ENCODE results near the gene SHF. TPM values are rescaled to one million over a fixed set of nuclear protein-coding genes. Genes with fewer than 3 reads are reported as not detected.

The SHF gene
- total RNA-seq, 1 experiment from 2014 or later = 21.7 TPM

DNA sequence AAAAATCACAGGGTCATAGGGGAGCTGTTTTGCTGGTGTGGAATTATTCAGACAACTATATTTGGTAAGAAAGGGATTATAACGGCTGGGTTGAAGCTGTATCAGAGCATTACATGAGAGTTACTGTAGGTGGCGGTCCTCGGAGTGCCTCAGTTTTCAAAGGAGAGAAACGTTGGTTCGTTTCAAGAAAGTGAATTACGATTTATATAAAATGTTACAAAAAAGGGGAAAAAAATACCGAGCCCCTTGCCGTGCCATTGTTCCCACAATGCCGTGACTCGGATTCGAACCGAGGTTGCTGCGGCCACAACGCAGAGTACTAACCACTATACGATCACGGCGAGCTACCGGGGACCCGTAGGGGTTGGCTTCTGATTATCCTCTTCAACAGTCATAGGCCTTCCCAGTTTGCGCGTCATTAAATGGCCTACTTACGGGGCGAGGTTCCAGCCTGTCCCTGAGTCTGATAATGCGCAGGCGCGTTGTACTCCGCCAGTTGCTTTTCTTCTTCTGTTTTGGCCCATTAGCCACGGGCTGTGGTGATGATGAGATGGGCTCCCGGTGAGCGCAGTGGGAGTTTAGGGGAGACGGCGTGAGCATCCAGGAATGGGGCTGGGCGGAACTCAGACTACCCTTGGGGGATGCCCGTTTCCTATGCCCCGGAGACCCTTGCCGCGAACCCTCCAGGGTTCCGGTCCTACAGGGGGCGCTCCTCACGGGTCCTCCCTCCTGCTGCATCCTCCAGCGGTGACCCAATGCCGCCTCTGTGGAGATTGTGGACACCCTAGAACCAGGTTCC lies 10.8 kb upstream of the SHF start:
- peak overlapping the region; percentile 96 for H3K4me2 ChIP-seq (ENCODE audit: insufficient read depth, insufficient read length, low read length)
- peak overlapping the region; percentile 83 for H3K9ac ChIP-seq (ENCODE audit: extremely low read depth, insufficient read length, low read length)

More for the DNA sequence above, 10.8 kb upstream of the SHF start:
- Histone ChIP-seq H2AFZ (ENCODE audit: low read length) (peak overlapping the region; percentile 99), H2BK12ac (ENCODE audit: insufficient read length, low read depth, low read length) (no peak overlapping the region), H2AK5ac (ENCODE audit: insufficient read length, low read length) (no peak overlapping the region), H3T11ph (ENCODE audit: low read length) (no peak overlapping the region), H2BK15ac (ENCODE audit: low read depth, low read length) (no peak overlapping the region), H2BK5ac (ENCODE audit: insufficient read length, low read length) (no peak overlapping the region), H3K23ac (ENCODE audit: insufficient read length, low read depth, low read length) (no peak overlapping the region), H3K27ac (ENCODE audit: insufficient read length, low read depth, low read length) (no peak overlapping the region), H3K9me3 (ENCODE audit: control insufficient read depth, low read depth, low read length) (no peaks in the 10 kb centered on the region), H3K4me1 (ENCODE audit: insufficient read depth, low read length) (no peaks in the 10 kb centered on the region; the same call in 1 of the 2 replicates), H3K79me1 (ENCODE audit: insufficient read depth, low read depth, low read length, poor library complexity, severe bottlenecking) (no peaks in the 10 kb centered on the region), H4K91ac (ENCODE audit: insufficient read length, low read depth, low read length) (no peak overlapping the region), H3K14ac (ENCODE audit: insufficient read depth, low read length) (no peak overlapping the region; the same call in 1 of the 2 replicates), H2BK120ac (ENCODE audit: low read depth, low read length, poor library complexity, severe bottlenecking) (peak overlapping the region; percentile 77), H3K18ac (ENCODE audit: insufficient read length, low read depth, low read length) (peak overlapping the region; percentile 71), H3K23me2 (ENCODE audit: insufficient read length, low read depth, low read length, poor library complexity, severe bottlenecking) (peaks cover 14% of the 10 kb centered on the region), H3K56ac (ENCODE audit: insufficient read length, low read depth, low read length) (no peak overlapping the region), H4K5ac (ENCODE audit: insufficient read length, low read depth, low read length) (no peak overlapping the region), H3K27me3 (ENCODE audit: insufficient read depth, low read length) (no peaks in the 10 kb centered on the region), H2BK20ac (ENCODE audit: low read depth, low read length, poor library complexity, severe bottlenecking) (no peak overlapping the region), H4K8ac (replicated peaks; ENCODE audit: insufficient read length, low read depth, low read length) (no peak overlapping the region), H3K79me2 (ENCODE audit: insufficient read depth, low read length) (no peaks in the 10 kb centered on the region), H3K4ac (ENCODE audit: low read depth, low read length) (no peak overlapping the region), H4K20me1 (ENCODE audit: control insufficient read depth, insufficient read depth, insufficient read length) (no peaks in the 10 kb centered on the region)
- TF ChIP-seq, protein P1, sequence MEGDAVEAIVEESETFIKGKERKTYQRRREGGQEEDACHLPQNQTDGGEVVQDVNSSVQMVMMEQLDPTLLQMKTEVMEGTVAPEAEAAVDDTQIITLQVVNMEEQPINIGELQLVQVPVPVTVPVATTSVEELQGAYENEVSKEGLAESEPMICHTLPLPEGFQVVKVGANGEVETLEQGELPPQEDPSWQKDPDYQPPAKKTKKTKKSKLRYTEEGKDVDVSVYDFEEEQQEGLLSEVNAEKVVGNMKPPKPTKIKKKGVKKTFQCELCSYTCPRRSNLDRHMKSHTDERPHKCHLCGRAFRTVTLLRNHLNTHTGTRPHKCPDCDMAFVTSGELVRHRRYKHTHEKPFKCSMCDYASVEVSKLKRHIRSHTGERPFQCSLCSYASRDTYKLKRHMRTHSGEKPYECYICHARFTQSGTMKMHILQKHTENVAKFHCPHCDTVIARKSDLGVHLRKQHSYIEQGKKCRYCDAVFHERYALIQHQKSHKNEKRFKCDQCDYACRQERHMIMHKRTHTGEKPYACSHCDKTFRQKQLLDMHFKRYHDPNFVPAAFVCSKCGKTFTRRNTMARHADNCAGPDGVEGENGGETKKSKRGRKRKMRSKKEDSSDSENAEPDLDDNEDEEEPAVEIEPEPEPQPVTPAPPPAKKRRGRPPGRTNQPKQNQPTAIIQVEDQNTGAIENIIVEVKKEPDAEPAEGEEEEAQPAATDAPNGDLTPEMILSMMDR (conservative IDR thresholded peaks at IDR 0.05) = peak; percentile 81
- no CpG with 5 or more reads among the region's 42 CpGs for WGBS (ENCODE audit: extremely low coverage, insufficient read length, low lambda C conversion rate)
- peaks cover 8 to 13% of the 10 kb centered on the region in 2 experiments; a peak in 3 of 4 replicates for H3K4me1 Mint-ChIP-seq
- no peak overlapping the region for H3K4me3 Mint-ChIP-seq
- H3K27ac Mint-ChIP-seq = peak overlapping the region; percentile 84 to 95 (median 87); a peak in 6 of 7 replicates
- peaks cover 0 to 6% of the 10 kb centered on the region in 2 experiments; a peak in 3 of 5 replicates for H3K9me3 Mint-ChIP-seq
- H3K36me3 Mint-ChIP-seq (ENCODE audit: insufficient read depth in 1 of 3, low read depth in 3 of 3) = no peaks in the 10 kb centered on the region; a peak in 1 of 7 replicates
- peaks cover under 1% of the 10 kb centered on the region for H3K27me3 Mint-ChIP-seq (ENCODE audit: low read depth)
- DNase-seq = peak; percentile 95
